ENCODE data around the gene SIRPG. TPM values are rescaled to one million over a fixed set of nuclear protein-coding genes. Genes with fewer than 3 reads are reported as not detected.
"Not testable (repeated sequence)": the region's sequence is repeated elsewhere in the genome, so short reads cannot be mapped to it uniquely, and the experiment has no call there.

The SIRPG gene
- total and polyA plus RNA-seq, 2 of the 13 experiments (the other 11 are each of a cell fraction or from before 2014, with no cell fraction given) = not detected

- Histone ChIP-seq H3K9me3 (ENCODE audit: low read length) (no peaks in the 10 kb centered on the region), H2AFZ (ENCODE audit: low read length) (no peak overlapping the region), H3K9ac (ENCODE audit: insufficient read depth, low read depth, low read length) (no peak overlapping the region), H3K27me3 (ENCODE audit: control insufficient read depth in 1 of 2, insufficient read depth in 2 of 2, low read length in 2 of 2) (no peaks in the 10 kb centered on the region; a peak in 1 of 5 replicates), H3K4me1 (ENCODE audit: insufficient read depth, low read length) (no peaks in the 10 kb centered on the region), H3K4me3 (replicated peaks in 1 of 3; ENCODE audit: insufficient read depth in 1 of 3, low read depth in 2 of 3, low read length in 3 of 3) (no peak overlapping the region), H3K27ac (ENCODE audit: extremely low read length, insufficient read depth, low read length) (no peak overlapping the region), H3K79me2 (ENCODE audit: insufficient read depth, low read length) (no peaks in the 10 kb centered on the region), H4K20me1 (ENCODE audit: insufficient read depth, low read length) (no peaks in the 10 kb centered on the region), H3K4me2 (ENCODE audit: low read depth, low read length) (no peak overlapping the region), H3K36me3 (replicated peaks in 1 of 2; ENCODE audit: control insufficient read depth in 1 of 2, insufficient read depth in 2 of 2, low read length in 2 of 2) (no peaks in the 10 kb centered on the region)
- intact Hi-C loops (cut with micrococcal nuclease; ENCODE audit: unreplicated experiment) = no loop called here
- POLR2A ChIA-PET = no interaction called here
- in situ Hi-C loops (cut with HindIII; ENCODE audit: extremely low pct_ligation_motif_present, low pct_unique_long_range_greater_than_20kb) = no loop called here
- BruUV-seq (replicated peaks) = no TSS peak
- ATAC-seq = no peak
- CTCF ChIA-PET (ENCODE audit: low intra/inter-chr PET ratio, low total read pairs) = no interaction called here
- DNase-seq (ENCODE audit: low spot score) = no peak
- FAIRE-seq = no peak
- TF ChIP-seq IRF1 (CRISPR knock-in tag; IDR thresholded peaks at IDR 0.05; ENCODE audit: low read depth) = no peak
- TF ChIP-seq ZBTB7B (CRISPR knock-in tag; IDR thresholded peaks at IDR 0.05) = no peak
- no peak for TF ChIP-seq THYN1 (CRISPR knock-in tag; IDR thresholded peaks at IDR 0.05; ENCODE audit: borderline replicate concordance, low read depth)
- TF ChIP-seq NR0B2 (CRISPR knock-in tag; IDR thresholded peaks at IDR 0.05) = no peak
- TF ChIP-seq DZIP1 (CRISPR knock-in tag; IDR thresholded peaks at IDR 0.05) = no peak
- TF ChIP-seq ZC3H13 (CRISPR knock-in tag; IDR thresholded peaks at IDR 0.05) = no peak
- no peak for TF ChIP-seq ZMAT5 (CRISPR knock-in tag; IDR thresholded peaks at IDR 0.05; ENCODE audit: borderline replicate concordance, low read depth)
- no peak for TF ChIP-seq IKZF1 (IDR thresholded peaks at IDR 0.05)
- no peak for TF ChIP-seq ZBTB7A (CRISPR knock-in tag; IDR thresholded peaks at IDR 0.05)
- no peak for TF ChIP-seq TARDBP (CRISPR knock-in tag; IDR thresholded peaks at IDR 0.05)
- TF ChIP-seq PITX1 (CRISPR knock-in tag; IDR thresholded peaks at IDR 0.05) = no peak
These were observed 40.6 kb downstream of the SIRPG start for GRCh38 chr20:1616858-1617434.

- CTCF ChIA-PET (ENCODE audit: low intra/inter-chr PET ratio, low total read pairs); intact Hi-C loops (cut with micrococcal nuclease; ENCODE audit: unreplicated experiment); H3K27ac ChIP-seq (ENCODE audit: extremely low read length, insufficient read depth, low read length); H4K20me1 ChIP-seq (ENCODE audit: insufficient read depth, low read length); H3K36me3 ChIP-seq (replicated peaks in 1 of 2; ENCODE audit: control insufficient read depth in 1 of 2, insufficient read depth in 2 of 2, low read length in 2 of 2); POLR2A ChIA-PET; H3K4me1 ChIP-seq (ENCODE audit: insufficient read depth, low read length); H3K79me2 ChIP-seq (ENCODE audit: insufficient read depth, low read length); H3K9me3 ChIP-seq (ENCODE audit: low read length); H3K4me3 ChIP-seq (replicated peaks in 1 of 3; ENCODE audit: insufficient read depth in 1 of 3, low read depth in 2 of 3, low read length in 3 of 3); H3K4me2 ChIP-seq (ENCODE audit: low read depth, low read length); FAIRE-seq; in situ Hi-C loops (cut with HindIII; ENCODE audit: extremely low pct_ligation_motif_present, low pct_unique_long_range_greater_than_20kb); ATAC-seq; BruUV-seq (replicated peaks); DNase-seq (ENCODE audit: low spot score); H2AFZ ChIP-seq (ENCODE audit: low read length); H3K27me3 ChIP-seq (ENCODE audit: control insufficient read depth in 1 of 2, insufficient read depth in 2 of 2, low read length in 2 of 2); H3K9ac ChIP-seq (ENCODE audit: insufficient read depth, low read depth, low read length): not testable (repeated sequence)
- WGBS (ENCODE audit: low lambda C conversion rate) = 8% methylated on average over 4 of the region's 5 CpGs
These were observed 47.2 kb downstream of the SIRPG start for GRCh38 chr20:1610404-1610803.
